HAP-1 (cell line): Measurements from ENCODE around the gene USP22.

Source experiments
- DNase-seq, 2 experiments: peaks; one replicate each; pipeline ENCODE4 v3.0.0-alpha.2; 2016 to 2020; ENCODE audit warnings: low spot score in 2 of 2
- H3K27me3 ChIP-seq: fragments of 250-450 bp; sonication (Bioruptor Pico); 2 replicates; pipeline ENCODE4 v1.5.1; 2020; ENCODE audit warnings: low read depth, mild to moderate bottlenecking, moderate library complexity
- H3K36me3 ChIP-seq: fragments of 250-450 bp; sonication (Bioruptor Pico); replicated peaks from 2 replicates; pipeline ENCODE4 v1.5.1; 2020; ENCODE audit warnings: mild to moderate bottlenecking
- H3K4me1 ChIP-seq: fragments of 250-450 bp; sonication (Bioruptor Pico); 2 replicates; pipeline ENCODE4 v1.5.1; 2020; ENCODE audit warnings: mild to moderate bottlenecking
- H3K4me3 ChIP-seq: fragments of 250-450 bp; sonication (Bioruptor Pico); 2 replicates; pipeline ENCODE4 v1.5.1; 2020; ENCODE audit warnings: mild to moderate bottlenecking, moderate library complexity
- H3K9me3 ChIP-seq: fragments of 250-450 bp; sonication (Bioruptor Pico); 2 replicates; pipeline ENCODE4 v1.5.1; 2020; ENCODE audit warnings: mild to moderate bottlenecking, moderate library complexity
- in situ Hi-C: fragments of 300-500 bp; cut with MboI; formaldehyde crosslinking; loops from 3 replicates; pipeline ENCODE4 v1.14.3; 2020; ENCODE audit warnings: low sequenced_read_pairs, inconsistent platforms, mixed read lengths

The USP22 gene

GRCh38 chr17:21024024-21024423, 18.8 kb downstream of the USP22 start:
- Histone ChIP-seq H3K9me3 (no peaks in the 10 kb centered on the region), H3K27me3 (no peaks in the 10 kb centered on the region), H3K4me3 (no peak overlapping the region), H3K36me3 (peaks cover 98% of the 10 kb centered on the region), H3K4me1 (no peaks in the 10 kb centered on the region)
- in situ Hi-C loops: no loop called here
- DNase-seq: no peak

- no peaks in the 10 kb centered on the region for H3K4me1 ChIP-seq
- no peak for DNase-seq
- H3K4me3 ChIP-seq: no peak overlapping the region
- H3K27me3 ChIP-seq: no peaks in the 10 kb centered on the region
- H3K36me3 ChIP-seq: peaks cover 98% of the 10 kb centered on the region
- H3K9me3 ChIP-seq: no peaks in the 10 kb centered on the region
- in situ Hi-C loops: no loop called here
These were observed 21.5 kb downstream of the USP22 start for GRCh38 chr17:21021208-21021803.

- DNase-seq: no peak
- Histone ChIP-seq H3K4me3 (no peak overlapping the region), H3K4me1 (no peaks in the 10 kb centered on the region), H3K27me3 (no peaks in the 10 kb centered on the region), H3K9me3 (no peaks in the 10 kb centered on the region), H3K36me3 (peaks cover 98% of the 10 kb centered on the region)
- in situ Hi-C loops: no loop called here
These were observed 22.2 kb downstream of the USP22 start for GRCh38 chr17:21020622-21021021.

GRCh38 chr17:21019976-21020586, 22.7 kb downstream of the USP22 start:
- no peaks in the 10 kb centered on the region for H3K9me3 ChIP-seq
- H3K27me3 ChIP-seq: no peaks in the 10 kb centered on the region
- H3K4me3 ChIP-seq: no peak overlapping the region
- H3K4me1 ChIP-seq: no peaks in the 10 kb centered on the region
- peaks cover 98% of the 10 kb centered on the region for H3K36me3 ChIP-seq
- DNase-seq: peak in 1 of 2 experiments; percentile 62
- in situ Hi-C loops: no loop called here

- in situ Hi-C loops: no loop called here
- Histone ChIP-seq H3K27me3 (no peaks in the 10 kb centered on the region), H3K4me1 (no peaks in the 10 kb centered on the region), H3K4me3 (no peak overlapping the region), H3K9me3 (no peaks in the 10 kb centered on the region), H3K36me3 (peaks cover 98% of the 10 kb centered on the region)
- DNase-seq: no peak
These were observed 23.9 kb downstream of the USP22 start for GRCh38 chr17:21018894-21019293.

GRCh38 chr17:21017861-21018260, 24.9 kb downstream of the USP22 start:
- H3K4me1 ChIP-seq: no peaks in the 10 kb centered on the region
- no peaks in the 10 kb centered on the region for H3K9me3 ChIP-seq
- in situ Hi-C loops: no loop called here
- H3K4me3 ChIP-seq: no peak overlapping the region
- peaks cover 98% of the 10 kb centered on the region for H3K36me3 ChIP-seq
- H3K27me3 ChIP-seq: no peaks in the 10 kb centered on the region
- DNase-seq: no peak

- in situ Hi-C loops: no loop called here
- H3K9me3 ChIP-seq: no peaks in the 10 kb centered on the region
- H3K36me3 ChIP-seq: peaks cover 99% of the 10 kb centered on the region
- no peak overlapping the region for H3K4me3 ChIP-seq
- H3K4me1 ChIP-seq: no peaks in the 10 kb centered on the region
- no peaks in the 10 kb centered on the region for H3K27me3 ChIP-seq
- no peak for DNase-seq
These were observed 25.6 kb downstream of the USP22 start for GRCh38 chr17:21017256-21017655.

- no peaks in the 10 kb centered on the region for H3K9me3 ChIP-seq
- no peak for DNase-seq
- peaks cover 99% of the 10 kb centered on the region for H3K36me3 ChIP-seq
- no peaks in the 10 kb centered on the region for H3K4me1 ChIP-seq
- H3K27me3 ChIP-seq: no peaks in the 10 kb centered on the region
- no peak overlapping the region for H3K4me3 ChIP-seq
- in situ Hi-C loops: no loop called here
These were observed 26.0 kb downstream of the USP22 start for GRCh38 chr17:21016826-21017225.

- H3K36me3 ChIP-seq: peaks cover 98% of the 10 kb centered on the region
- no peak for DNase-seq
- in situ Hi-C loops: no loop called here
- H3K27me3 ChIP-seq: no peaks in the 10 kb centered on the region
- H3K9me3 ChIP-seq: no peaks in the 10 kb centered on the region
- H3K4me1 ChIP-seq: no peaks in the 10 kb centered on the region
- no peak overlapping the region for H3K4me3 ChIP-seq
These were observed 27.2 kb downstream of the USP22 start for GRCh38 chr17:21015564-21015963.

- in situ Hi-C loops: no loop called here
- no peaks in the 10 kb centered on the region for H3K27me3 ChIP-seq
- DNase-seq: no peak
These were observed 28.3 kb downstream of the USP22 start for GRCh38 chr17:21014498-21014897.

GRCh38 chr17:21013983-21014382, 28.8 kb downstream of the USP22 start:
- no peak for DNase-seq

More at GRCh38 chr17:21014498-21014897, 28.3 kb downstream of the USP22 start:
- Histone ChIP-seq H3K9me3 (no peaks in the 10 kb centered on the region), H3K36me3 (peaks cover 98% of the 10 kb centered on the region), H3K4me1 (no peaks in the 10 kb centered on the region), H3K4me3 (no peak overlapping the region)

GRCh38 chr17:21012736-21013135, 30.1 kb downstream of the USP22 start:
- H3K9me3 ChIP-seq: no peaks in the 10 kb centered on the region
- no peaks in the 10 kb centered on the region for H3K4me1 ChIP-seq
- peaks cover 95% of the 10 kb centered on the region for H3K36me3 ChIP-seq
- H3K4me3 ChIP-seq: no peak overlapping the region
- H3K27me3 ChIP-seq: no peaks in the 10 kb centered on the region
- in situ Hi-C loops: no loop called here
- no peak for DNase-seq

More at GRCh38 chr17:21013983-21014382, 28.8 kb downstream of the USP22 start:
- in situ Hi-C loops: no loop called here
- no peaks in the 10 kb centered on the region for H3K27me3 ChIP-seq
- H3K4me1 ChIP-seq: no peaks in the 10 kb centered on the region
- no peak overlapping the region for H3K4me3 ChIP-seq
- H3K36me3 ChIP-seq: peaks cover 97% of the 10 kb centered on the region
- H3K9me3 ChIP-seq: no peaks in the 10 kb centered on the region

GRCh38 chr17:21010705-21011596, 31.9 kb downstream of the USP22 start:
- in situ Hi-C loops: no loop called here
- peaks cover 95% of the 10 kb centered on the region for H3K36me3 ChIP-seq
- DNase-seq: no peak

More at GRCh38 chr17:21010705-21011596, 31.9 kb downstream of the USP22 start:
- no peaks in the 10 kb centered on the region for H3K27me3 ChIP-seq
- no peaks in the 10 kb centered on the region for H3K9me3 ChIP-seq
- H3K4me1 ChIP-seq: no peaks in the 10 kb centered on the region
- no peak overlapping the region for H3K4me3 ChIP-seq
